ENCODE measurements around the gene ALAD.
"Not testable (repeated sequence)": the region's sequence is repeated elsewhere in the genome, so short reads cannot be mapped to it uniquely, and the experiment has no call there.

ALAD gene

GRCh38 chr9:113398796-113399195, 2.3 kb downstream of the ALAD start:
- no peak for DNase-seq (ENCODE audit: low read depth)

DNA sequence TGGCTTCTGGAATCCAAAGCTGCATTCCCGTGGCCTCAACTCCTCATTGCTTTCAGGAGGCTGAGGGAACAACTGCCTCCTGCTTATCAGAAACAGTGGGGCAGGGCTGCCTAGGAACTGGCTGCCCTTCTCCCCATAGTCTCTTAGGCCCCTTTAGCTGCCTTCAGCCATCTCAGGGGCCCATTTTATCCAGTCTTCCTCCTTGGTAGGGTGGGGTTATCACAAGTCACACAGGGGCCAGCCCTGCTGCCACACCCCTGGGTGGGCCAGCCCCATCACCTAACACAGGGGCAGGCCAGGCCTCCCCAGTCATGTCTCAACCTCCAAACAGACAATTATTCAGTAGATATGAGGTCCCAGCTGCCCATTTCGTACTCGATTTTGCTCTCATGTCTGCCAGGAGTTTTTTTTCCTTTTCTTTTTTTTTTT, 3.9 kb downstream of the ALAD start:
- no peak for DNase-seq (ENCODE audit: low read depth)

DNA sequence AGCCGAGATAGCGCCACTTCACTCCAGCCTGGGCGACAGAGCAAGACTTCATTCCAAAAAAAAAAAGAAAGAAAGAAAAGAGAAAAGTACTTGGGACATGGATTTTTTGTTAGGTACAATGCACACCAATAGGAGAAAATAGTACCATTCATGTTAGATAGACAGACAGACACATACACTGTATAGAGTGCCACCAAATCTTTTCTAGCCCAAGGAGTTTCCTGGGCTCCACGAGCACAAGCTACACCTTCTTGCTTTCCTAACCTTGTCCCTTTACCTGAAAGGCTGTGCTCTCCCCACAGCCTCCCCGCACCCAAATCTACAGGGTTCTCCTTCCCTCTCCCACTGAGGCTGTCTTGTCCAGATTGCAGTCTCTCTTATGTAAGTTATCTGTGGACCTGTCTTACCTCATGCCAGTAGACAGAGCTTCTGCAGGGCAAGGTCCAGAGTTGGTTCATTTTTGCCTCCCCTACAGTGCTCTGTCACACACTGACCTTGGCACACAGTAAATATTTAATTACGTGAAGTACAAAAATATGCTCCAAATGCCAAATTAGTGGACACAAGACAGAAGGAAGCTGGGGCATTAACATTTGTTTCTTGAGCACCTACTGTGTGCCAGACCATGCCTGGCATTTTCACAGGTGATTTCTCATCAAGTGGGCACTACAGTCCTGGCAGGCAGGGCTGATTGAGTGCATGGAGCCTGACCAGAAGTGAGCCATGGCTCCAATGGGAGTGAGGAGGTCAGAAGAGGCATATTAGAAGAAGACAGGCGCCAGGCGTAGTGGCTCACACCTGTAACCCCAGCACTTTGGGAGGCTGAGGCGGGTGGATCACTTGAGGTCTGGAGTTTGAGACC, 5.9 kb downstream of the ALAD start:
- DNase-seq (ENCODE audit: low read depth) = no peak

DNA sequence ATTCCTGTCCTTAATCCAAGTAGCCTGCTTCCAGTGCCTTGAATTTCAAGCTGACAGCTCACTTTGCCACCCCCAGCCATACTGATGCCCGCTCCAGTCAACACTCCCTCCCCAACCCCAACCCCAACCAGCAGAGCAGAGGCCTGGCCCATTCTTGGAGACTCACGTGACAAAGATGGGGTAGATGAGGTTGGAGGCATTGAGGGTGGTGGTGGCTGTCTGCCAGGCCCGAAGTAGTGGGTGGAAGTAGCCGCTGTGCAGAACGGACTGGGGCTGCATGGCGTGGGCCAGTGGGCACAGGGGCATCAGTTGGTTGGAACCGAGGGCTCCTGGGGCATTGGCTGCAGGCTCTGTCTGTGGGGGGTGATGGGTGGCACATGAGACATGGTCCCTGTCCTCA, 7.8 kb downstream of the ALAD start:
- no peak for DNase-seq (ENCODE audit: low read depth)

DNA sequence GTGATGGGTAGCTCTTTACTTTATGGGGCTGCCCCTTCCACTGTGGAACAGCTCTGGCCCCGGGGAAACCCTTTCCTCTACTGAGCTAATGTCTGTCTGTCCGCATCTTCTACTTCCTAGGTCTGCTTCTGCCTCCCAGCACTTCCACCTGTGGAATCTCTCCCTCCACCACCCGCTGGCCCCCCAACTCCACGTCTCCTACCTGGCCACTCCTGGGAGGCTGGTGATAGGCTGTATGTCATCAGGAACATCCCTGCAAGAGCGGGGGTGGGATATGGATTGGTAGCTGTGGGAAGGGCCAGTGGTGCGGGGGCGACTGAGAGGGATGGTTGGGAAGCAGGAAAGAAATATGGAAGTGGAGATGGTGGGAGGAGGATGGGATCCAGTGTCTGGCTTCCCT, 9.2 kb downstream of the ALAD start:
- DNase-seq (ENCODE audit: low read depth) = no peak

DNA sequence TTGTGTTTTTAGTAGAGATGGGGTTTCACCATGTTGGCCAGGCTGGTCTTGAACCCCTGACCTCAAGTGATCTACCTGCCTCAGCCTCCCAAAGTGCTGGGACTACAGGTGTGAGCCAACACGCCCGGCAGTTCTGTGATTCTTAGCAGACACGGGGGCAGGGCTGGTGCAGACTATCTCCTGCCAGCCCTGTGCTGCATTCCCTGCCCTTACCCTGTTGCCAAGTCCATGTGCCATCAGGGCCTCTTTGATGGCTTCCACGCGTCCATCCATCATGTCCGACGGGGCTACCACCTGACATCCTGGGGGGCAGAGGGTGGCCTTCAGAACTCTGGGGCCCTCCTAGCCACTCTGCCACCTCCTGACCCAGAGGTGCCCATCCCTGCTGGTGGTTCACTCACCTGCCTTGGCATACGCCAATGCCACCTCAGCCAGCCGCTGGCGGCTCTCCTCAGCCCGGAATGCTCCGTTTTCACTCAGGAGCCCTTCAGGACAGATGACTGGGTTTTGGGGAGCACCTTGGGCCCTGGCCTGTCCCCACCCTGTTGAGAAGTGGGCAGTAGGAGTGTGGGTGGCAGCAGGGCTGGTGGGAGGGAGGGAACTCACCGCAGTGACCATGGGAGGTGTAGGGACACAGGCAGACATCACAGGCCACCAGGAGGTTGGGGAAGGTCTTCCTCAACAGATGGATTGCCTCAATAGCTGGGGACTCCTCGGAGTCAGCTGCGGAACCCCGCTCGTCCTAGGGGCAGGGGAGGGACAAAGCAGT, 10.7 kb downstream of the ALAD start:
- no peak for DNase-seq (ENCODE audit: low read depth)

DNA sequence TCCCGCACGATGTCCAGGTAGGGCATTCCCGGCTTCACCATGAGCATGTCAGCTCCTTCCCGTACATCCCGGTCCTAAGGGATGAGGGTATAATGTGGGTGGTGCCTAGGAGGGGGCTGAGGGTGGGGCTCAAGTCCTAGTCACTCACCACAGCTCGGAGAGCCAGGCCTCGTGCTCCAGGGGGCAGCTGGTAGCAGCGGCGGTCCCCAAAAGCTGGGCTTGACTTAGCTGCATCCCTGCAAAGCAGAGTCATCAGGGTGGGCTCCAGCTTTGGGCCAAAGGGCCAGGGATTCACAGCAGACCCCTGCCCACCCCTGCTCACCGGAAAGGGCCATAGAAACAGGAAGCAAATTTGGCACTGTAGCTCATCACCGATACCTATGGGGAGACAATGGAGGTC, 11.6 kb downstream of the ALAD start:
- no peak for DNase-seq (ENCODE audit: low read depth)

- no peak for DNase-seq (ENCODE audit: low read depth)
These were observed 12.3 kb downstream of the ALAD start for GRCh38 chr9:113388833-113389232.

- no peak for DNase-seq (ENCODE audit: low read depth)
These were observed 13.4 kb downstream of the ALAD start for GRCh38 chr9:113387560-113388230.

GRCh38 chr9:113386571-113387393, 14.3 kb downstream of the ALAD start:
- DNase-seq (ENCODE audit: low read depth) = no peak

DNA sequence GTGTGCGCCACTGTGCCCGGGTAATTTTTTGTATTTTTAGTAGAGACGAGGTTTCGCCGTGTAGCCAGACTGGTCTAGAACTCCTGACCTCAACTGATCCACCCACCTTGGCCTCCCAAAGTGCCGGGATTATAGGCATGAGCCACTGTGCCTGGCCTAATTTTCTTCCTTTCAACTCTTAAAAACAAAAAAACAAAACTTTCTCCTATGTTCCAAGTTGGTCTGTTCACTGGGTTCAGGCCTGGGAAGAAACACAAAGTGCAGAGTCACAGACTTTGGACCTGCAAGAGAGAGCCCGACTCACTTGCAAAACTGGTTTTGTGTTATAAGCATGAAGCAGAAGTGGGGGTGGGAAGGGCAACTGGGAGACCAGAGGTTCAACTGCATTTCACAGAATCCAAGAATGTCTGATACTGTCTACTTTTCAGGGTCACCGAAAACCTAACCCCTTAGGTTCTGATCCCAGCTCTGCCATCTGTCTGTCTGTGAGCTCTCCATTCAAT, 19.1 kb downstream of the ALAD start:
- DNase-seq (ENCODE audit: low read depth) = no peak

- not testable (repeated sequence) for DNase-seq (ENCODE audit: low read depth)
These were observed 19.6 kb downstream of the ALAD start for GRCh38 chr9:113381441-113381840.

- DNase-seq (ENCODE audit: low read depth) = no peak
These were observed 20.2 kb downstream of the ALAD start for GRCh38 chr9:113380869-113381378.

DNA sequence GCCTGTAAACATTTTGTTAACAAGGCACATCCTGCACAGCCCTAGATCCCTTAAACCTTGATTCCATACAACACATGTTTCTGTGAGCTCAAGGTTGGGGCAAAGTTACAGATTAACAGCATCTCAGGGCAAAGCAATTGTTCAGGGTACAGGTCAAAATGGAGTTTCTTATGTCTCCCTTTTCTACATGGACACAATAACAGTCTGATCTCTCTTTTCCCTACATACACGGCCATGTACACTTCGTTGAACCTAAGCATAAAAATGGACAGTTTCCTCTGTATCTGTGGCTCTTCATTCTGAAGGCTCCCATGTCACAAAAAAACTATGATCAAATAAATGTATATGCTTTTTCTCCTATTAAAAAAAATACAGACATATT, 21.3 kb downstream of the ALAD start:
- not testable (repeated sequence) for DNase-seq (ENCODE audit: low read depth)

DNA sequence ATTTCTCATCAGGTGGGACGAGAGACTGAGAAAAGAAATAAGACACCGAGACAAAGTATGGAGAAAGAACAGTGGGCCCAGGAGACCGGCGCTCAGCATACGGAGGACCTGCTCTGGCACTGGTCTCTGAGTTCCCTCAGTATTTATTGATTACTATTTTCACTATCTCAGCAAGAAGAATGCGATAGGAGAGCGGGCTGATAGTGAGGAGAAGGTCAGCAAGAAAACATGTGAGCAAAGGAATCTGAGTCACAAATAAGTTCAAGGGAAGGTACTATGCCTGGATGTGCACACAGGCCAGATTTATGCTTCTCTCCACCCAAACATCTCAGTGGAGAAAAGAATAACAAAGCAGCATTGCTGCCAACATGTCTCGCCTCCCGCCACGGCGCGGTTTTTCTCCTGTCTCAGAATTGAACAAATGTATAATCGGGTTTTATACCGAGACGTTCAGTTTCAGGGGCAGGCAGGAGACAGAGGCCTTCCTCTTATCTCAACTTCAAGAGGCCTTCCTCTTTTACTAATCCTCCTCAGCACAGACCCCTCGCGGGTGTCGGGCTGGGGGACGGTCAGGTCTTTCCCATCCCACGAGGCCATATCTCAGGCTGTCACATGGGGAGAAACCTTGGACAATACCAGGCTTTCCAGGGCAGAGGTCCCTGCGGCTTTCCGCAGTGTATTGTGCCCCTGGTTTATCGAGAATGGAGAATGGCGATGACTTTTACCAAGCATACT, 21.8 kb downstream of the ALAD start:
- not testable (repeated sequence) for DNase-seq (ENCODE audit: low read depth)

DNA sequence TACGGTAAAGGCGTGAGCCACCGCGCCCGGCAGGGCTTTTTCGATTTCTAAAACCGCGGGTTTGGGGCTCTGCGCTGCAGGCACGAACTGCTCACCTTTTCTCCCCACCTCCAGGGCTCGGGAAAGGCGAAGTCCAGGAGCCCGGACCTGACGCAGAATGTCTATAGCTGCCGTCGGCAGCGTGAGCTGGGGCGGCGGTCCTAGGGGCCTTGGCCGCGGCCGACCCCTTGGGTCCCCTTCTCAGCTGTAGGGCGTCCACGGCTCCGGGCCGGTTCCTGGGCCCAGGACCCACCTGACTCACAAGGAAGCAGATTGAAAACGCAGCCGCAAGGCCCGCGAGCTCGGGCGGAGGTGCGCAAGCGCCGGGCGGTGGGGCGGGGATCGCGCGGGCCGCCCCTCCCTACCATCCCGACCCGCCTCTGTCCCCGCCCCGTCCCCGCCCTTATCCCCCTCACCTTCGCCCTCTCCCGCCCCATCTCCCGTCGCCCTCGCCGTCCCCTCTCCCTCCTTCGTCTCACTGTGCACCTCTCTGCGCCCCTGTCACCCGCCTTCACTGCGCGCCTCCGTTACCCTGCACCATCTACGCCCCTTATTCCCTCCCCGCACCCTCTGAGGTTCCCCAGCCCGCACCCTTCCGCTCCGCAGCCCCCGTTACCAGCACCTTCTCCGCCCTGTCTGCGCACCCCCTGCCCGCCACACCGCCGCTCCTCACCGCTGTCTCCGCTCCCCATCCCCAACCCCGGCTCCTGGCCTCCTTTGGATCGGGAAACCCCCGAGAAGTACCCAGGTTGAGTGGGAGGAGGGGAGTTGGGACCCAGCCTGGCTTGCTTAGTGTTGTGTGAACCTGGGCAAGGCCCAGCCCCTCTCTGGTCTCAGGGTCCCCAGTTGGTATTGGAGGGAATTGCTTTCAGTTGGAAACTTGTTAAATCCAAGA, 24.2 kb downstream of the ALAD start, which contains the start of gene HDHD3:
TSS of gene HDHD3 (minus strand) at position 353 of the 934 bp plus-strand sequence. CDS start 2,632 bp downstream, outside the sequence.
- DNase-seq (ENCODE audit: low read depth) = peak; percentile 61

DNA sequence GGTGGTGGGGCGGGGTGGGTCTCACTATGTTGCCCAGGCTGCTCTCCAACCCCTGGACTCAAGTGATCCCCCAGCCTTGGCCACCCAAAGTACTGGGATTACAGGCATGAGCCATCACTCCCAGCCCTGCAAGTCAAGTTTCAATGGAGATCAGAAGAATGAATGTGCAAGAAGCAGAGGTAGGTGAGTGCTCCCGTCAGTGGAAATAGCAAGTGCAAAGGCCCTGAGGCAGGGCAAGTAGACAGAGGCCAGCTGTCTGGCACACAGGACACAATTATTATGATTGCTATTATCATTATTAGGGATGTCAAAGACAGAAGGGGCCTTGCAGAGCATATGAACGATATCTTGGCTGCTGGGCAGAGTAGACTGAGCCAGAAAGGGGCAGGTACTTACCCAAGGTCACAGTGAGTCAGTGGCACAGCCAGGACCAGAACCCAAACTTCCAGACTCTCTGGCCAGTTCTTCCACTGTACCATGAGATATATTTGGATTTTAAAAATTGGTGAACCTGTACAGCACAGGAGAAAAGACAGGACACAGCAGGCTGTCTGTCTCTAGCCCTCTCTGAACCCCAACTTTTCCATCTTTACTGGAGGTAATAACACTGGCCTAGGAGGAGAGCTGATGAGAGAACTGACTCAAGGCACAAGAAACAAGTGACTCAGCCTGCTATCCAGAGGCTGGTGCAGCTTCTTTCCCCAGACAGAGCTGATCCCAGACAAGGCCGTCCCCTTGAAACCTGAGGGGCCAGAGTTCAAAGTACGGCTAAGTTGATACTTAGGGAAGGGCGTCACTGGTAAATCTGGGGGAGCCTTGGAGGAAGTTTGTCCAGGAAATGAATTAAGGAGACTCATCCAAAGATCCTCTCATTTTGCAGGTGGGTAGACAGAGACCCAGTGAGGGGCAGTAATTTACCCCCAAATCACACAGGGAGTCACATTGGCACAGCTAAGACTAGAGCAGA, 25.7 kb downstream of the ALAD start:
- no peak for DNase-seq (ENCODE audit: low read depth)
